IPS-NIHi11 (cell line): Measurements from ENCODE around the gene LEF1.
A peak's percentile ranks its signal among the peaks of the same experiment; 100 is the strongest.
"Not testable (repeated sequence)": the region's sequence is repeated elsewhere in the genome, so short reads cannot be mapped to it uniquely, and the experiment has no call there.

Experiments
- DNase-seq: peaks from one replicate; pipeline ENCODE4 v3.0.0; 2012; ENCODE audit warnings: mixed read lengths, low spot score

The LEF1 gene

DNA sequence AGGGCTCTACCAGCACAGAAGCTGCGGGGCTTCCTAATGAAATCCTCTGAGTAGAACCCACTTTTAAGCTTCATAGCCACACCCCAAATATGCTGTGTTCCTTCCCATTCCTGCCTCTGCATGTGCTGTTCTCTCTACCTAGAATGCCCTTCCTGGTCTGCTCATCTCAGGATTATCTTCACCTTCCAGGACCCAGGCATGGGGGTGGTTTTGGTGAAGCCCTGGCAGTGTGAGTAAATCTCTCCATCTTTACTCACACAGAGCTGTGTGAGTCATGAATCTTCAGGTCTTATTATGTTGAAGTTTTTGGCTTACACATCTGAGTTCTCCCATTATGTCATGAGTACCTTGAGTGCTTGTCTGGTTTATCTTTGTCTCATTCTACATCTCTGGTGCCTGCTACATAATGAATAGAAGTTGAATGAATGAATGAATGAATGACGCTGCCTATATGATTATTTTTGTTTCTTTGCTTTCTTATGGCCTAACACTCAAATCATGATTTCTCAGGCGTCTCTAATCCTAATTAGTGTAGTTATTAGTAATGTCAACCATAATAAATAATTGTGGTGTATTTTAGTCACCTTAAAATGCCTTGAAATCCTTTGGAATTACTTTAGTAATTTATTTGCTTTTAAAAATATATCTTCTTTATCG lies 137.2 kb downstream of the LEF1 start:
- no peak for DNase-seq

DNA sequence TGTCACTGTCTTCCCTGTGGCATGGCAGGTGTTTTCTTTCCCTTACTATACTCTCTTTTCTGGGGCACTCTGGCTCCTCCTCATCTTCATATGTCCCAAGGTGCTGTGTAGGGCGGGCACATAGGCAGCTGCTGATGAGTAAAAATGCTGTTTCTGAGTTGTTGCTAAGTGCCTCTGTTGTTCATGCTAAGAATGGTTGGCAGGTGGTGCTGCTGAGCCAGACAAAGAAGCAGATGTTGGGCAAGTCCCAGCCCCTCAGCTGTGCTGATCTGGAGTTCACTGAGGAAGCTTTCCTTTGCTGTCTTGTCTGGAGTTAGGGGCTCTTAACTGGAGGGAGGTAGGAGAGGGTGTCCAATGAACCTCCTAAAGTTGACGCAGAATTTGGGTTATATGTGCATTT lies 138.4 kb downstream of the LEF1 start:
- peak; percentile 55 for DNase-seq

DNA sequence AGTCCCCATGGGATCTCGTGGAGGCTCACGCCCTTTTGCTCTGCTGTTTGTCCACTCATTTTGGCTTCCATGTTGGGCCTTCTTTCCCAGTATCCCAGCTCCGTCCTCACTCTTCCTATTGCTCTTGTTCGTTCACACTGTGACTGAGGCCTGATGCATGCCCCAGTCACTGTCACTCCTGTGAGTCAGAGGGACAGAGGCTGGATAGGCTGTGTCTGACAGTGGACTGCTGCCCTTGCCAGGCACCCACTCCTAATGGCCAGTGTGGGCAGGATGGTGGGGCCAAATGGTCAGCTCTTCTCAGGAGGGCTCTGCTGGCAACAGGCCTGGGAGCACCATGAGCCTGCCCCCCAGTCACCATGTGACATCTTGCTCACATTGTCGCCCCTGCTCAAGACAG lies 139.0 kb downstream of the LEF1 start:
- DNase-seq = no peak

DNA sequence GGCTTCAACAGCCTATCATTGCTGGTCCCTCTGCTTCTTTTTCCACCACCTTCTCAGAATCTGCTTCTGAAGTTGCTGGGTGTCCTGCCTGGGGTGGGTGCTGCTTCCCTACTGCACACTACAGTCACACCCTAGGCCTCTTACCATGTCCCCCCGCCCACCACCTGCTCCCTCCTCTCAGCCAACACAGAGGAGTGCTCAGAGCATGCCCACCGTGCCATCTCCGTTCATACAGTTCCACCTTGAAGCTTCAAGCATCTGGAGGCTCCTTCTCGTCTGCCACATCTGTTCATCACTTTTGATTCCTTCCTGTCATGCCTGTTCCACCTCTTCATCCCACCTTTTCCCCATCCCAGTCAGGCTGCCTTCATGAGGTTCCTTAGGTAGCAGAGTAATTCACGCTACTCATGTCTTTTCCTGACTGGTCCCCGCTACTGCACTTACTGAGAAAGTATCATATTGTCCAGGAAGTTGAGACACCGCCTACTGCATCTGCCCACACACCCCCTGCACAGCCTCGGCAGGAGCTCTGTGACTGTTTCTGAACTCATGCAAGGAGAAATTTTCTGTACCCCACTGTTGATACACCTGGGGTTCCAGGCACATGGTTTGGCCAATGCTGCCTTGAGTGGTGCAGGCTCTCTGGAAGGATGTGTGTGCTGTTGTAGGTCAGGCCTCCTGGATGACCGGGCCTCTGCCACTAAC lies 139.6 kb downstream of the LEF1 start:
- no peak for DNase-seq

DNA sequence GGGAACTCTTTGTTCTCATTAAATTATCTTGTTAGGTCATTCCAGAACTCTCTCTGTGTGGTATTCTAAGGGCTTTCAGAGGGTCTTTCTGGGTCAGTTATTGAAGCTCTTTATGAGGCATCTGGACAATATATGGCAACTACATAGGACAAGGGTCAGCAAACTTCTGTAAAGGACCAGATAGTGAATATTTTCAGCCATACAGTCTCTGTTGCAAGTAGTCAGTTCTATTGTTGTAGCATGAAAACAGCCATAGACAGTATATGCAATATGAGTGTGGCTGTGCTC lies 143.9 kb downstream of the LEF1 start:
- no peak for DNase-seq

DNA sequence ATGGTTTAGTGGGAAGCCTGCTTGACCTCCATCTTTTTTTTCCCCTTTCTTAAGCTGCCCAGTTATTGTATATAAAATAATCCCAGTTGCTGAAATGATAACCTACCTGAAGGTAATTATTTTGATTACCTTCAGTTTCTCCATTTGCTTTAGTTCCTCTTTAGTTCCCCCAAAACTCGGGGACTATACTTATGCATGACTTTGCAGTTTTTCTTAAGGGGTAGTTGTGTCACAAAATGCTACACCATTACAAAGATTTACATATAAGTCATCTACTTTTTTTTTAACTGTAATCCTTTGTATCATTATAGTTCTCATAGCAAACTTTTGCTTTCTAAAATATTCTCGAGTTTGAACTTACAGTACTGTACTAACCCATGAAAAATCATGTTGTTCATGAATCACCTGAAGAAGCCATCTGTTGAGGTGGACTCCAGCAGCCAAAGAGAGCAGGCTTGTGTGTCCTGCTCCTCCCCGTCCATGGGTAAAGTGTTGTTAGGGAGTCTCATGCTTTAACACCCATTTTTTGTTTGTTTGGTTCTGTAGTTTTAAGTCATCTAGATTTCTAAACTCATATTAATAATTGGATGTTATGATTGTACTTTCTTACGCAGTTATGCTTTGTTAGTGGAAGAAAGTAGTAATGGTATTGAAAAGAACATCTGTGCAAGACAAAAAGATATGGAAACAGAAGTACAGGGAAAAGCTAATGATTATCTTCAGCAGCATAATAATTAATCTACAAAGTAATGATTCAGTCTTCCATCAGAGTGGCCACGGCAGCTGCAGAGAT lies 144.5 kb downstream of the LEF1 start:
- DNase-seq = no peak

DNA sequence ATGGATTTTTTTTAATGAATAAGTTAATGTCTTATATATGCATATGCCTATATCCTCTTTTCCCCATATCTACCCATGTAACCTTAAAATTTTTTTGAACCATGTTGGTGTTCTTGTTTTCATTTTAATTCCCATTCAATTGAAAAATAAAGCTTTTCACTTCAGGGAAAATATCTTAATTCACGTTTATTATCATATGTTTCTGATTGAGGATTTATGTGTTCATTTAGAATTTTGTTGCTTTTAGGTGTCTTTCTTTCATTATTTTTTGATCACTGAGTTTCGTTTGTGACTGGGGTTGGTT lies 149.9 kb downstream of the LEF1 start:
- no peak for DNase-seq

DNA sequence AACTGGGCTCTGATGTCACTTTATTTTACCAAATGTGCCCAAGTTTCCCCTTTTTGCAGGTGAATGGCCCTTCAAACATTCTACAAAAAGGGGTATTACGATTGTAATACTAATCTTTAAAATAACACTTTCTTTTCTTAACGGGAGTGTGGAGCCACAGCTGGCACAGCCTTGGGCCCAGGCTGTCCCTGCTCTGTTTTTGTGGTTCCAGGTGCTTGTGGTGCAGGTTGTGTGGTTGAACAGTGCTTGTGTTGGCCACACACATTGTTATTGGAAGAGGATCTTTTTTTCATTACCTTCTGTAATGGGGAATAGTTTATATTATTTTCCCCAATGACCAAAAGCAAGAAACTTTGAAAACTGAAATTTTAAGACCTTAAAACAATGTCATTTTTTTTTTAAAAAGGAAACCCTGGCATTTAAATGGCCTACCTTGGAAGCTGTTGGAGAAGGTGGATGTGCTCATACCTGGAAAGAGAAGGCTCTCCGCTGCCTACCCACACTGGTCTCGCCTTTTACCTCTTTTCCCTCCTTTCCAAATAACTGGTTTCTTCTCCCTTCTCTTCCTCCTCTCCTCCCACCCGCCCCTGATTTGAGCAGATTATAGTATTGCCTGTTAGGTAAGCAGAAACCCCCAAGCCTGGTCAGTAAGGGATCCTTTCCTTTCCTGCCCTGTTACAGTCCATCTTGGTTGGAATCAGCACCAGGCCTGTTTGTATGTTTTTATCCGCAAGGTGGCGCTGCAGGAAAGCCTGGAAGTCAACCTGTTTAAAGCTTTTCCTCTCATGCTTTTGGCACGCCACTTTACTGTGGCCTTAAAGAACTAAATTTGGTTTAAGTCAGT lies 150.5 kb downstream of the LEF1 start:
- DNase-seq = peak; percentile 84

DNA sequence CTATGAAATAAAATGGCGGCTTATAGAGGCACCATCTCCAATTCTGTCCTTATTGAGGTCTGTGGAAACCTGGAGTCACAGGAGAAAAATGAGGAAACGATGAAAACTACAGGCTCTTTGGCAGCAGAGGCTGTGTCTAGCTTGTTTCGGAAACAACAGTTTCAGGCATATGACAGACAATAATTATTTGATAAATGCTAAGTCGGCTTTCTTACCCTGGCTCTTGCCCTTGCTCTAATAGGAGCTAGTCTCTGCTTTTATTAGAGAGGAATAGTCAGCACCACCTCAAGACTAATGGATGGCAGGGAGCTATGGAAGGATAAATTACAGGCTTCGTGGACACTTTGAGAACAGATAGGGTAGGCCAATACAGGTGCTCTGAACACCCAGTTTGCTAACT lies 154.8 kb downstream of the LEF1 start:
- DNase-seq = no peak

DNA sequence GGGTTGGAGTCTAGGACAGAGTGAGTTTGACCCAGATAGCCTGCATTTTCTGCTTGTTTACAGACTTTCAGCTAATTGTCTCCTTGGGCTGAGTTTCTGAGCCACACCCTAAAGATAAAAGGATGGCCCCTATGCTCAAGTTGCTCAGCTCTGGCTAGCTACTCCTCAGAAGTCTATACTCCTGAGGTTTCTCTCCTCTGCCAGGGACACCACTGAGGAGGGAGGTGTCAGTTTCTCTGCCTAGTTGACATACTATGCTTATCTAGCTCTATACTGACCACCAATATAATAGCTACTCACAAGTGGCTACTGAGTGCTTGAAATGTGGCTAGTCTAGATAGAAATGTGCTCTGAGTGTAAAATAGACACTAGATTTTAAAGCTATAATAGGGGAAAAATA lies 155.4 kb downstream of the LEF1 start:
- no peak for DNase-seq

DNA sequence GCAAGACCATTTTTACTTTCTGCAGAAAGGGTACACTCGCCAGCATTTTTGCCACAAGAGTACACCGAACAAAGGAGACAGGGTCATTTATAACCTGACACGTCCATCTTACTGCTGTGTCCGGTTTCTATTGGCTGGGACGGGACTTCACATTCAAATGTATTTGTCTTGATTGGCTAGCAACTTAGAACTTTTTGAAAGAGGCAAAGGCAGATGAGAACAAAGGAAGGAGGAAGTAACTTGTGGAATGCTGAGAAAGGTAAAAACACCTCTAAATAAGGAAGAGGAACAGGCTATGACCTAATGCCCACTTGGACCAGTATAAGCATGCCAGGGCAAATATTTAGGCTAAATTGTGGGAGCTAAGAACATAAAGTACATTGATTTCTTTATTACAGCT lies 156.3 kb downstream of the LEF1 start:
- not testable (repeated sequence) for DNase-seq

DNA sequence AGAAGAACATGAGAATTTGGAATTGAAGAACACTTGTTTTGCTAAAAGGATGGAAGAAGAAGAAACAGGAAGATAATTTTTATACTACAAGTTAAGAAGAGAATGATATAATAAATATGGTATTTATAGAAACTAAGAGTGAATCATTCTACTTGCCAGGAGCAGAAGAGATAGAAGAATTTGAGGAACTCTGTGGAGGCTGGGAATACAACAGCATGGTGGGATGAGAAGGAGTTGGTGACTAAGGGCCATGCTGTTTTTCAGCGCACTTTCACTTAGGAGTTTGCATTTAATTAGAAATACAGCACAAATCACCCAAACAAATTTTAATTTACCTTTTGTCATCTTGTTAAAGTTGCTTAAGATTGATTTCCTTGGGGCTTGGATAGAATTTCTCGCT lies 158.6 kb downstream of the LEF1 start:
- no peak for DNase-seq

DNA sequence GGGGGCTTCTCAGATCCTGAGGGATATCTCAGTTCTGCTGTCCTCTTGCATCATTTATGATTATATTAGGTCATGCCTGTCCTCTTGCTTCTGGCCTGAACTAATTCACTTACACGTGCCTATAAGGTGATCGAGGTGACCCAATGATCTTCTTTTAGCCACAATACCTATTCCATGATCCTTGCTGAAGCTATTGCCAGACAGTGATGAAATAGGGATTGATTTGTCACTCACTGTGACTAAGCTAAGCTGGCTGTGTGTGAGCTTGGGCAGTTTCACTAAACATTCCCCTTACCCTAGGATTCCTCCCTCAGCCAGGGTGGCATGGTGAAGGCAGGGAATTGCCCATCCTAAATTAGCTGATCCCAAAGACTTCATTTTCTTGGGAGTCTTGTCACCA lies 160.0 kb downstream of the LEF1 start:
- no peak for DNase-seq

DNA sequence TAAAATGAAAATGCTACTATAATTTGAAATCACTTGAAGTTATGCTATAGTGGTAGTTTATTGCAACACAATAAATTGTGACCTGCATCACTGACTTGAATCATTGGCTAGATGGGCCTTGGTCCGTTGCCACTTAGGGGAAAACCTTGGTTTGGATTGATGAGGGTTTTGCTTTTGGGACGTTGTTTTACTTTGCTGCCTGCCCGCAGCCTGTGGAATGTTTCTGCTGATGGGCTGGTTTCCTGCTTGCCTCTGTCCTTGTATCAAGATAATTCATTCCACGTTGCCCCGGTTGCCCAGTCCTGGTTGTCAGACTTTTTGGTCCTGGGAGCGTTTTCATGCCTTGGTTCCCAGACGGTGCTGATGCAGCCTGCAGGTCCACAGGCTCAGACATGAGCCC lies 160.7 kb downstream of the LEF1 start:
- no peak for DNase-seq

DNA sequence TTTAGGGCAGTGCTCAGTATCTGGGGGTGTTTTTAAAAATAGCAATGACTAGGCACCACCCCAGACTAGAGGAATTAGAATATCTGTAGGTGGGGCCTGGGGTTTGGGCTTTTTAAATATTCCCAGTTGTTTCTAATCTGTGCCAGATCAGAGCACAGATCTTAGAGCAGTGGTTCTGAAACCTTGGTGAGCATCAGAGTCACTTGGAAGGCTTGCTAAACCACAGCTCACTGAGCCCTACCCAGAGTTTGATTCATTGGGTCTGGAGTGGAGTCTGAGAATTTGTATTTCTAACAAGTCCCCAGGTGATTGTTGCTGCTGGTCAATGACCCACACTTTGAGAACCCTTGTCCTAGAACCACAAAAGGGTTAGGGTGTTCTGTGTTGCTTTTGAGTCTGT lies 162.4 kb downstream of the LEF1 start:
- DNase-seq = no peak

DNA sequence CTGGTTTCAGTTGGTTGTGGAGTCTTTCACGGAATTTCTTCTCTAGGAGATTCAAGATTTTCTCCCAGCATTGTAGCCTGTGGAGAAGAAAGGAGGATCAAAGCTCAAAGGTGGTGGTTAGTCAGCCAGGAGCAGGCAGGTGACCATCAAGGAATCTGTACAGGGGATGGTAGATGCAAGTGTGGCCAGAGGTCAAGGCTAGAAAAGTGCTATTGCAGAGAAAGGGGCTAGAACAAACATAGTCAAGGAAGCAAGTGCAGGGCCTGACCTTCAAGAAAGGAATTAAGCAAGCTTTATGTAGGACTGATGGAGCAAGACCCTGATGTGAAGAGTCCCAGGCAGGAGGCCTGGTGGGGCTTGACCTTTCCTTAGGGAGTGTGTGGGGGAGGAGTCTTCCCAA lies 162.9 kb downstream of the LEF1 start:
- DNase-seq = no peak

DNA sequence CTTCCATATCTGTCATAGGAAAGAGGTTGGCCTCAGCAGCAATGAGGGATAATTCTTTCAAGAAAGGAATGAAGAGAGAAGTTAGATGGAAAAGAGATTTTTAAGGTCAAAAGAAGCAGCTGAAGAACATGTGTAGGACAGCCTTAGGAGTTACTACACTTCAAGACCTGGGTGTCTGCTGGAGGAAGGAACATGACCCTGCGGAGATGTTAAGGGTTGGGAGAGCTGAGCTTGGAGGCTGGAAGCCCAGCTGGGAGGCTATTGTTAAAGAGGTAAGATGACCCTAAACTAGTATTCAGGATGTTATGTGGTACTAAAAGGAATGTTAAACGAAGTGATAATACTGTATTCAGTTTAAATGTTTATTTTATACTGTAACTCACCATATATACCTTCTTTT lies 164.1 kb downstream of the LEF1 start:
- DNase-seq = no peak

DNA sequence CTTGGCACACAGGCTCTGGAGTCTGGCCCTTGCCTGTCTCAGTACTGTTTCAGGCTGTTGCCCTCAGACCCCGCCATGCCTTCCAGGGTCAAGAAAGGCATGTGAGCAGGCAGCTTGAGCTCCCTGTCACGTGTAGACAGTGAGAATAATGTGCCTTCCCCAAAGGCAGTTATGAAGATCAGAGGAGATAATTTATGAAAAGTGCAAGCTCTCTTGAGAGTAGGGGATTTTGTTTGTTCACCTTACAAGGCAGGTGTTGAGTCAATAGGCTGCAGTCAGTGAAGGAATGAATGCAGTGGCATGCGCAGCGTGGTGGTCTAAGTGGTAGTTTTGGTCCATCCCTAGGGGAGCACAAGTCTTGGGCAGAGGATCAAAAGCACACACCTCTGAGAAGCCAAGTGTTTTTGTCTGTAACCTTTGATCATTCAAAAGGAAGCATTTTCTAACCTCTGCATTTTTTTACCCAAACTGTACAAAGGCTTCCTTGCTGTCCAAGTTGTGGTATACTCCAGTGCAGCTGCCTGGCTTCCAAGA lies 164.7 kb downstream of the LEF1 start:
- DNase-seq = no peak

DNA sequence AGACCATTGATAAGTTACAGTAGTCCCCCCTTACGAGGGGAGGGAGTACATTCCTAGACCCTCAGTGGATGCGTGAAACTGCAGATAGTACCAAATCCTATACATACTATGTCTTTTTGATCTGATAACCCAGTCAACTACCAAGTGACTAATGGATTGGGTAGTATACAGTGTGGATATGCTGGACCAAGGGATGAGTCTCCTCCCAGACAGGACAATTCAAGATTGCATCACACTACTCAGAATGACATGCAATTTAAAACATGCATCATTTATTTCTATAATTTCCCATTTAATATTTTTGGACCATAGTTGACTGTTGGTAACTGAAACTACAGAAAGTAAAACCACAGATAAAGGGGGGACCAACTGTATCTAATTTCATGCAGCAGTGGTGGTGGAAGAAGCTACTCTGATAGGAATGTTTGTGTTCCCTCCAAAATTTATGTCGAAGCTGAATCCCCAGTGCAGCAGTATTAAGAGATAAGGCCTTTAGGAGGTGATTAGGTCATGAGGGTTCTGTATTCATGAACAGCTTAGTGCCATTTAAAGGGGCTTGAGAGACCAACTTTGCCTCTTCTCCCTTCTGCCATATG lies 167.1 kb downstream of the LEF1 start:
- DNase-seq = no peak

DNA sequence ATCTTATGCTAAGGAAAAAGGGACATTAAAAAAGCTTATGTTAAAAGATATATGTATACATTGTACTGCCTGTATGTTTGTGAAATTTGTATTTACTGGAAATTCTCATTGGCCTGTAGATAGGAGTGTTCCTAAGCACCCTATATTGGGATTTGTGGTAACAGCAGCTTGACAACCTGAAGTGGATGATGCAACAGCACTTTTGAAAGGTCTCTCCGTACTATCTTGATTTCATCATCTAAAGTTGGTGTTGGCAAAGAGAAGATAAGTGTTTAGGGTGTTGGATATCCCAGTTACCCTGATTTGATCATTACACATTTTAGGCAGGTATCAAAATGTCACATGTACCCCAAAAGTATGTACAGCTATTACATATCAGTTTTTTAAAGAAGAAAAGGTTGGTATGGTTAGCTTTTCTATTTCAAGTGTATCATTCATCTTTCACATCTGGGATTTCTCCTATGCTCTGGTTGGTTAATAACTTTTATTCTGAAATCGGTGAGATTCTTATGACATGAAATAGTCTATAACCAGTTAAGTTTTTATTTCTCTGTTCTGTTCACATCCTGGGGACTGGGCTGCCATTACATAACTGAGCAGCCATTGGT lies 168.7 kb downstream of the LEF1 start:
- no peak for DNase-seq

DNA sequence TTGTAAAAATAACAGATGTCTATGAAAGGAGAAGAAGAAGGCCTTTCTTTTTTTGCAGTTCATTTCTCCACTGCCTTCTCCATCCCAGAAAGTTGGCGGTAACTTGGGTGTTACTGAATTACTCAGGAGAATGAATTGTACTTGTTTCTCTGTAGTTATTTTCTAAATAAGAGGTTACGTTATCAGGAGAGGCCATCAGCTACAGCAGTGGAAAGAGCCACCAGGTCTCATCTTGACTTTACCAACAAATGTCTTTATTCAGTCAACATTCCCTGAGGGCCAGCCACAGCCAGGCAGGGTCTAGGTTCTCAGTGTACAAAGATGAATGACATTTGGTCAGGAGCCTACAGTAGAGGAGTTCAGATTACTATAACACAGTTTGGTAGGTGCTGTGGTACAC lies 170.9 kb downstream of the LEF1 start:
- DNase-seq = no peak
